ENCODE data around the gene NEUROG2.
"Not testable (repeated sequence)": the region's sequence is repeated elsewhere in the genome, so short reads cannot be mapped to it uniquely, and the experiment has no call there.

Gene NEUROG2

DNA sequence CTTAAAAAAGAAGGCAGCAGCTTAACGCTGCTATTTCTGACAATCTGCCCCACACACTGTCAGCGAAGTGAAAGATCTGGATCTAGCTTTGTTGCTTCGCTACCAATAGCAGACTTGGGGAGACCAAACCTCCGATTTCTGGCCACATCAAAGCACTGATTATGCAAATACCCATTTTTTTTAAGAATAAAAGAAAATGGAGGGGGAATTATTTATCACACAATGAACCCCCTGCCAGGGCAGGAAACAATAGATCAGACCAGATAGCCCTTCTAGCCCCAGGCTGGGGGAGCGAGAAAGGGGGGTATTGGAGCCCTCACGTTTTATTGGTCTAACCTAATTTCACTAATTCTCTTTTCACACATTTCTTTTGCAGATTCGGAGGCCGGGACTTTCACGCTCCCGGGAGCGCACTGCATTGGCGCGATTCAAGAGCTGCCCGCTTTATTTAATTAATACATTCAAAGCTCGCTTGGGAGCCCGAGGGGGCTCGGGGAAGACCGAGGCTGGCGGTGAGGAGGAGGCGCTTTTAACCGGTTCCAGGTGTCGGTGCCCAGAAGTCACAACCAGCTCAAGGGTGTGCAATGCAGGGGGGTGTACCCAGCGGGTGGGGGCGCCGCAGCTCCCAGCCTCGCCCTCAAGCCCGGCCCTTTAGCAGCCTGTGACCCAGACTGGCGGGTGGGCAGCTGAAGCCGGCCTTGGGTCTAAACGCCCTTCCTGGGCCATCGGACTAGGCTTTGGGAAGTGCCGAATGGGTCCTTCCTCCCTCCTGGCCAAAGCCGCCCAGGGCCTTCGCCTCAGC is 5.5 kb downstream of the NEUROG2 start:
- peak overlapping the region; percentile 35 for H3K4me3 ChIP-seq (ENCODE audit: low read depth, low read length)

GRCh38 chr4:112509243-112510141 is 6.5 kb downstream of the NEUROG2 start:
- peak overlapping the region; percentile 31 for H3K4me3 ChIP-seq (ENCODE audit: low read depth, low read length)

More for the DNA sequence above, 5.5 kb downstream of the NEUROG2 start:
- TF ChIP-seq, protein P1, sequence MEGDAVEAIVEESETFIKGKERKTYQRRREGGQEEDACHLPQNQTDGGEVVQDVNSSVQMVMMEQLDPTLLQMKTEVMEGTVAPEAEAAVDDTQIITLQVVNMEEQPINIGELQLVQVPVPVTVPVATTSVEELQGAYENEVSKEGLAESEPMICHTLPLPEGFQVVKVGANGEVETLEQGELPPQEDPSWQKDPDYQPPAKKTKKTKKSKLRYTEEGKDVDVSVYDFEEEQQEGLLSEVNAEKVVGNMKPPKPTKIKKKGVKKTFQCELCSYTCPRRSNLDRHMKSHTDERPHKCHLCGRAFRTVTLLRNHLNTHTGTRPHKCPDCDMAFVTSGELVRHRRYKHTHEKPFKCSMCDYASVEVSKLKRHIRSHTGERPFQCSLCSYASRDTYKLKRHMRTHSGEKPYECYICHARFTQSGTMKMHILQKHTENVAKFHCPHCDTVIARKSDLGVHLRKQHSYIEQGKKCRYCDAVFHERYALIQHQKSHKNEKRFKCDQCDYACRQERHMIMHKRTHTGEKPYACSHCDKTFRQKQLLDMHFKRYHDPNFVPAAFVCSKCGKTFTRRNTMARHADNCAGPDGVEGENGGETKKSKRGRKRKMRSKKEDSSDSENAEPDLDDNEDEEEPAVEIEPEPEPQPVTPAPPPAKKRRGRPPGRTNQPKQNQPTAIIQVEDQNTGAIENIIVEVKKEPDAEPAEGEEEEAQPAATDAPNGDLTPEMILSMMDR (IDR thresholded peaks at IDR 0.05; ENCODE audit: borderline replicate concordance, insufficient read depth, low read depth, low read length) = no peak

DNA sequence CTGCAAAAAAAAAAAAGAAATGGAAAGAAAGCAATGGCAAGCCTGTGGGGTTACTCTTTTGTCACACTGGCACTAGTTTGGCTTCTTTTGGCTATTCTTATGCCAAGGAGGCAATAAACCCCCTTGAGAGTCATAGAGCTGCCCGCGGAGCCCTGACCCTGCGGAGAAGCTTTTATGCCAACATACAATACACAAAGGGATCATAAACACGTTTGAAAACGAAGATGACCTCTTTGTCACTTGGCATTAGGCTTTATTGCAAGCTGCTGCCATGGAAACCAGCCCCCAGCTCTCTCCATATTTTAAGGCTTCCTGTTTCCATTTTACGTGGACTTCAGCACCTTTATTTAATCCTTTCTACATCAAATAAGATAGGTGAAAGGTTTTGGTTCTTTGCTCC is 7.6 kb downstream of the NEUROG2 start:
- no peak overlapping the region for H3K4me3 ChIP-seq (ENCODE audit: low read depth, low read length)
- TF ChIP-seq, protein P1 (IDR thresholded peaks at IDR 0.05; ENCODE audit: borderline replicate concordance, insufficient read depth, low read depth, low read length) = no peak

More at GRCh38 chr4:112509243-112510141, 6.5 kb downstream of the NEUROG2 start:
- TF ChIP-seq, protein P1 (IDR thresholded peaks at IDR 0.05; ENCODE audit: borderline replicate concordance, insufficient read depth, low read depth, low read length) = no peak

GRCh38 chr4:112504807-112505206 is 11.2 kb downstream of the NEUROG2 start:
- TF ChIP-seq, protein P1 (IDR thresholded peaks at IDR 0.05; ENCODE audit: borderline replicate concordance, insufficient read depth, low read depth, low read length) = no peak
- no peak overlapping the region for H3K4me3 ChIP-seq (ENCODE audit: low read depth, low read length)

DNA sequence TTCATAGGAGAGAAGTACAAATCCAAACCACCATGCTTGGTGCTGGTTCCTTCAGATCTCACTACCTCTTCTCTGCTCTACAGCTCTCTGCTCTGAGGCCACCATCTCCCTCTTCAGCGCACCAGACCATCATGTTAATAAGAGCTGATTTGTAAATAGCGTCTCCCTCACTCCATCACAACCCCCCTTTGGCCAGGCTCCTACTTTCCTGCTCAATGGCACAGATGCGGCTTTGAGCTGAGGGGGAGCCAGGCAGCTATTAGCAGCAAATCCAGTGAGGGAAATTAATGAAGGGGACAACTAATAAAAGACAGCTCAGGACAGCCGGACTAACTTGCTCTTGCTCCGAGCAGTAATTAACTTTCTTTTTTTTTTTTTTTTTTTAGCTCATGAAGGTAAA is 13.1 kb downstream of the NEUROG2 start:
- TF ChIP-seq, protein P1 (IDR thresholded peaks at IDR 0.05; ENCODE audit: borderline replicate concordance, insufficient read depth, low read depth, low read length) = no peak
- H3K4me3 ChIP-seq (ENCODE audit: low read depth, low read length) = no peak overlapping the region

GRCh38 chr4:112492321-112492720 is 23.7 kb downstream of the NEUROG2 start:
- TF ChIP-seq, protein P1 (IDR thresholded peaks at IDR 0.05; ENCODE audit: borderline replicate concordance, insufficient read depth, low read depth, low read length) = no peak
- H3K4me3 ChIP-seq (ENCODE audit: low read depth, low read length) = no peak overlapping the region

DNA sequence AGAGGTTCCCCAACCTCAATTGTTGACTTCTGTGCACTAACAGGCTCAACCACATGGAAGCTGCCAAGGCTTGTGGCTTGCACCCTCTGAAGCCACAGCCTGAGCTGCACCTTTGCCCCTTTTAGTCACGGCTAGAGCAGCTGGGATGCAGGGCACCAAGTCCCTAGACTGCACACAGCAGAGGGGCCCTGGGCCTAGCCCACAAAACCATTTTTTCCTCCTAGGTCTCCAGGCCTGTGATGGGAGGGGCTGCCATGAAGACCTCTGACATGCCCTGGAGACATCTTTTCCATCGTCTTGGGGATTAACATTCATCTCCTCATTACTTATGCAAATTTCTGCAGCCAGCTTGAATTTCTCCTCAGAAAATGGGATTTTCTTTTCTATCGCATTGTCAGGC is 25.2 kb downstream of the NEUROG2 start:
- not testable (repeated sequence) for H3K4me3 ChIP-seq (ENCODE audit: low read depth, low read length)

All from GM12875 (cell line).